Nephron progenitor cell (in vitro differentiated cells): ENCODE results near the gene DPH7.
"Not testable (repeated sequence)": the region's sequence is repeated elsewhere in the genome, so short reads cannot be mapped to it uniquely, and the experiment has no call there.

Experiments
- DNase-seq: peaks from one replicate; pipeline ENCODE4 v3.0.0; 2021
- H3K27ac Mint-ChIP-seq: 2 replicates; pipeline ENCODE4 v1.8.0; 2021; ENCODE audit warnings: mild to moderate bottlenecking, moderate library complexity, mixed read lengths
- H3K27me3 Mint-ChIP-seq: 2 replicates; pipeline ENCODE4 v1.8.0; 2021; ENCODE audit warnings: mild to moderate bottlenecking, low read depth, mixed read lengths; ENCODE audit not compliant: poor library complexity
- H3K36me3 Mint-ChIP-seq: 2 replicates; pipeline ENCODE4 v1.8.0; 2021; ENCODE audit warnings: low read depth, mixed read lengths
- H3K4me1 Mint-ChIP-seq: 2 replicates; pipeline ENCODE4 v1.8.0; 2021; ENCODE audit warnings: mixed read lengths
- H3K4me3 Mint-ChIP-seq: 2 replicates; pipeline ENCODE4 v1.8.0; 2021; ENCODE audit warnings: mild to moderate bottlenecking, moderate library complexity, mixed read lengths
- H3K9me3 Mint-ChIP-seq: 2 replicates; pipeline ENCODE4 v1.8.0; 2021; ENCODE audit warnings: mild to moderate bottlenecking, moderate library complexity, mixed read lengths
- CTCF ChIP-seq: fragments of 200-600 bp; sonication (generic); IDR thresholded peaks from 2 replicates; pipeline ENCODE4 v1.5.0; 2021; ENCODE audit warnings: antibody characterized with exemption

The DPH7 gene

GRCh38 chr9:137554349-137554748 lies 24.4 kb downstream of the DPH7 start:
- no peak overlapping the region for H3K27ac Mint-ChIP-seq
- peaks cover 42% of the 10 kb centered on the region for H3K36me3 Mint-ChIP-seq
- no peak overlapping the region for H3K4me3 Mint-ChIP-seq
- peaks cover 16% of the 10 kb centered on the region for H3K4me1 Mint-ChIP-seq
- DNase-seq = no peak
- no peaks in the 10 kb centered on the region for H3K9me3 Mint-ChIP-seq
- TF ChIP-seq CTCF = no peak
- peaks cover 2% of the 10 kb centered on the region for H3K27me3 Mint-ChIP-seq

GRCh38 chr9:137553654-137554053 lies 25.1 kb downstream of the DPH7 start:
- not testable (repeated sequence) for H3K27ac Mint-ChIP-seq, H3K27me3 Mint-ChIP-seq, H3K4me3 Mint-ChIP-seq, DNase-seq, H3K9me3 Mint-ChIP-seq
- Mint-ChIP-seq H3K36me3 (peaks cover 40% of the 10 kb centered on the region), H3K4me1 (peaks cover 21% of the 10 kb centered on the region)

GRCh38 chr9:137552022-137552768 lies 26.5 kb downstream of the DPH7 start:
- Mint-ChIP-seq H3K36me3 (peaks cover 36% of the 10 kb centered on the region), H3K4me3 (peak overlapping the region; percentile 86), H3K27me3 (peaks cover 6% of the 10 kb centered on the region), H3K4me1 (peaks cover 25% of the 10 kb centered on the region), H3K27ac (no peak overlapping the region), H3K9me3 (peaks cover 9% of the 10 kb centered on the region)
- TF ChIP-seq CTCF = no peak
- no peak for DNase-seq

- Mint-ChIP-seq H3K4me1 (peaks cover 25% of the 10 kb centered on the region), H3K27ac (no peak within 1 kb of the TSS), H3K27me3 (peaks cover 6% of the 10 kb centered on the region), H3K4me3 (peak within 1 kb of the TSS; percentile 86), H3K9me3 (peaks cover 16% of the 10 kb centered on the region), H3K36me3 (peaks cover 38% of the 10 kb centered on the region)
- DNase-seq = peak; percentile 95
- peak; percentile 50 for TF ChIP-seq CTCF
These were observed 27.3 kb downstream of the DPH7 start, which contains the start of gene MRPL41 for GRCh38 chr9:137551264-137552021. Gene MRPL41, plus strand, starts transcription at chr9:137551879. Its CDS starts 203 bp downstream, at chr9:137552082.

- not testable (repeated sequence) for H3K27ac Mint-ChIP-seq, DNase-seq, H3K27me3 Mint-ChIP-seq
- Mint-ChIP-seq H3K36me3 (peaks cover 38% of the 10 kb centered on the region), H3K4me3 (peak overlapping the region; percentile 62), H3K4me1 (peaks cover 25% of the 10 kb centered on the region), H3K9me3 (peaks cover 22% of the 10 kb centered on the region)
These were observed 27.8 kb downstream of the DPH7 start for GRCh38 chr9:137550958-137551263.

- TF ChIP-seq CTCF = no peak
- H3K4me3 Mint-ChIP-seq = peak within 1 kb of the TSS; percentile 82
- DNase-seq = peak; percentile 74
- peaks cover 4% of the 10 kb centered on the region for H3K27me3 Mint-ChIP-seq
- peaks cover 26% of the 10 kb centered on the region for H3K9me3 Mint-ChIP-seq
- peaks cover 25% of the 10 kb centered on the region for H3K4me1 Mint-ChIP-seq
- peaks cover 33% of the 10 kb centered on the region for H3K36me3 Mint-ChIP-seq
- H3K27ac Mint-ChIP-seq = peak within 1 kb of the TSS; percentile 54
These were observed 28.5 kb downstream of the DPH7 start, which contains the start of gene PNPLA7 for GRCh38 chr9:137550231-137550621. Gene PNPLA7, minus strand, starts transcription at chr9:137550402. Its CDS starts 205 bp downstream, at chr9:137550197.
